Kasumi-1 (cell line): ENCODE data around the gene HOXA10.

Source experiments
- DNase-seq, 2 experiments: peaks; one replicate each; lab custom pipeline; 2025; lab: John Stamatoyannopoulos, UW

HOXA10 gene

GRCh38 chr7:27203964-27204594, 30.0 kb upstream of the HOXA10 start:
- DNase-seq, result no peak

- DNase-seq, result no peak
Measured at GRCh38 chr7:27203365-27203953, 29.3 kb upstream of the HOXA10 start.

- no peak for DNase-seq
Measured at GRCh38 chr7:27202862-27203134, 28.7 kb upstream of the HOXA10 start.

GRCh38 chr7:27202018-27202861, 28.1 kb upstream of the HOXA10 start:
- no peak for DNase-seq

- no peak for DNase-seq
Measured at GRCh38 chr7:27201580-27202017, 27.5 kb upstream of the HOXA10 start.

GRCh38 chr7:27200761-27201579, 26.9 kb upstream of the HOXA10 start:
- peak; percentile 73 to 74 for DNase-seq

- peak; percentile 52 to 68 for DNase-seq
Measured at GRCh38 chr7:27199849-27200760, 26.0 kb upstream of the HOXA10 start, which contains the start of gene HOXA13. TSS of gene HOXA13 (minus strand) at chr7:27200091. CDS start at chr7:27200077, 14 bp downstream.

GRCh38 chr7:27198871-27199801, 25.0 kb upstream of the HOXA10 start:
- DNase-seq, result no peak

GRCh38 chr7:27198138-27198841, 24.2 kb upstream of the HOXA10 start:
- DNase-seq, result no peak

- DNase-seq, result no peak
Measured at GRCh38 chr7:27197137-27198042, 23.3 kb upstream of the HOXA10 start.

GRCh38 chr7:27196287-27196767, 22.2 kb upstream of the HOXA10 start:
- peak; percentile 88 to 90 for DNase-seq

- DNase-seq, result no peak
Measured at GRCh38 chr7:27194686-27195379, 20.7 kb upstream of the HOXA10 start.

- no peak for DNase-seq
Measured at GRCh38 chr7:27194002-27194352, 19.9 kb upstream of the HOXA10 start.

- DNase-seq, result no peak
Measured at GRCh38 chr7:27193335-27194001, 19.3 kb upstream of the HOXA10 start.

- DNase-seq, result peak; percentile 65 to 86
Measured at GRCh38 chr7:27192546-27193334, 18.6 kb upstream of the HOXA10 start.

- DNase-seq, result no peak
Measured at GRCh38 chr7:27191833-27192545, 17.9 kb upstream of the HOXA10 start.
